Erythroblast (primary cell): ENCODE results near the gene NFKBIL1.

ENCODE experiments used
- GATA1 ChIP-seq: IDR thresholded peaks from 2 replicates; pipeline ENCODE4 v1.6.1; 2011; ENCODE audit warnings: low read depth, mild to moderate bottlenecking, control low read depth, low read length, moderate library complexity
- POLR2A ChIP-seq: IDR thresholded peaks from 2 replicates; pipeline ENCODE4 v1.6.1; 2011; ENCODE audit warnings: mild to moderate bottlenecking, low read length

- no peak for TF ChIP-seq POLR2A
- no peak for TF ChIP-seq GATA1
These were observed 24.9 kb downstream of the NFKBIL1 start, which contains the start of gene LTA for GRCh38 chr6:31572041-31572911.
